H1 (cell line): ENCODE data around the gene CACNA1B. TPM values are rescaled to one million over a fixed set of nuclear protein-coding genes. Genes with fewer than 3 reads are reported as not detected.

Source experiments
- CTCF ChIA-PET: fragments of 300-600 bp; sonication (Branson Sonifier 250); formaldehyde crosslinking; loops from one replicate; lab custom pipeline; 2021; ENCODE audit not compliant: partially characterized antibody; lab: Charles Lee
- POLR2A ChIA-PET: fragments of 300-600 bp; sonication (Branson Sonifier 250); formaldehyde crosslinking; loops from one replicate; lab custom pipeline; 2021; ENCODE audit warnings: inconsistent platforms; ENCODE audit not compliant: partially characterized antibody; lab: Charles Lee
- DNase-seq, 2 experiments: peaks; one replicate each; pipeline versions ENCODE4 v3.0.0 to v3.0.0-alpha.2; 2010 to 2022; ENCODE audit warnings: low spot score in 2 of 2, low read depth in 1 of 2, mixed read lengths in 1 of 2
- FAIRE-seq: peaks from 2 replicates; lab custom pipeline; 2011; peaks lifted over from hg19 to GRCh38; lab: Jason Lieb, UNC
- H2AFZ ChIP-seq: 2 replicates; pipeline ENCODE4 v1.8.1; 2012; ENCODE audit warnings: low read length, inconsistent platforms
- H2AK5ac ChIP-seq: 2 replicates; pipeline ENCODE4 v1.6.1; 2013; ENCODE audit warnings: low read depth, low read length
- H2BK120ac ChIP-seq: replicated peaks from 2 replicates; pipeline ENCODE3; 2013; ENCODE audit warnings: low read depth, low read length, inconsistent platforms
- H2BK12ac ChIP-seq: 2 replicates; pipeline ENCODE4 v1.6.1; 2013; ENCODE audit warnings: low read depth, low read length
- H2BK15ac ChIP-seq: 2 replicates; pipeline ENCODE4 v1.6.1; 2013; ENCODE audit warnings: low read length
- H2BK20ac ChIP-seq: 2 replicates; pipeline ENCODE4 v1.6.1; 2013; ENCODE audit warnings: low read length
- H2BK5ac ChIP-seq: 2 replicates; pipeline ENCODE4 v1.6.1; 2013; ENCODE audit warnings: low read depth, low read length
- H3K14ac ChIP-seq: 2 replicates; pipeline ENCODE4 v1.6.1; 2013; ENCODE audit warnings: inconsistent platforms; ENCODE audit not compliant: insufficient read length
- H3K18ac ChIP-seq: 2 replicates; pipeline ENCODE4 v1.6.1; 2013; ENCODE audit warnings: low read length; ENCODE audit errors: extremely low read depth
- H3K23ac ChIP-seq: 2 replicates; pipeline ENCODE4 v1.6.1; 2013; ENCODE audit warnings: inconsistent platforms; ENCODE audit not compliant: insufficient read length
- H3K23me2 ChIP-seq: 2 replicates; pipeline ENCODE4 v1.6.1; 2013; ENCODE audit warnings: low read depth, low read length
- H3K27ac ChIP-seq: 2 replicates; pipeline ENCODE4 v1.6.1; 2011; ENCODE audit warnings: low read depth, low read length, inconsistent platforms
- H3K27me3 ChIP-seq, 4 experiments: replicated peaks in 1 of 4; 1 replicate in 1 of 4; 2 replicates in 3 of 4; pipeline versions ENCODE4 v1.6.1 to v1.8.1; 2011 to 2013; ENCODE audit warnings: low read length in 3 of 4, mild to moderate bottlenecking in 3 of 4, inconsistent platforms in 2 of 4, mixed read lengths in 2 of 4, moderate library complexity in 1 of 4; ENCODE audit not compliant: control insufficient read depth in 3 of 4, insufficient read depth in 3 of 4; ENCODE audit errors: extremely low read depth in 1 of 4
- H3K36me3 ChIP-seq, 4 experiments: 2 replicates each; pipeline versions ENCODE4 v1.6.1 to v1.8.1; 2011 to 2013; ENCODE audit warnings: mild to moderate bottlenecking in 4 of 4, low read length in 3 of 4, moderate library complexity in 2 of 4, control low read depth in 1 of 4, inconsistent platforms in 1 of 4; ENCODE audit not compliant: insufficient read depth in 4 of 4, control insufficient read depth in 2 of 4
- H3K4ac ChIP-seq: replicated peaks from 2 replicates; pipeline ENCODE3; 2013; ENCODE audit warnings: low read length, low read depth, mixed read lengths, inconsistent platforms; ENCODE audit not compliant: insufficient read length
- H3K4me1 ChIP-seq, 4 experiments: replicated peaks in 1 of 4; 1 replicate in 1 of 4; 2 replicates in 3 of 4; pipeline versions ENCODE4 v1.6.1 to v1.8.1; 2011 to 2013; ENCODE audit warnings: low read length in 3 of 4, inconsistent platforms in 2 of 4, mixed read lengths in 1 of 4; ENCODE audit not compliant: insufficient read depth in 4 of 4, control insufficient read depth in 3 of 4
- H3K4me2 ChIP-seq, 2 experiments: 2 replicates each; pipeline versions ENCODE4 v1.6.1 to v1.8.1; 2011 to 2013; ENCODE audit warnings: low read depth in 2 of 2, low read length in 2 of 2, control low read depth in 1 of 2, inconsistent platforms in 1 of 2, mild to moderate bottlenecking in 1 of 2; ENCODE audit not compliant: insufficient read depth in 1 of 2
- H3K4me3 ChIP-seq, 4 experiments: fragments of 200-600, 300-600 bp in 1 of 4; sonication (generic), shearing (Covaris generic), sonication (Bioruptor Twin) in 1 of 4; 2 replicates each; pipeline versions ENCODE4 v1.5.1 to v1.8.1; 2011 to 2016; ENCODE audit warnings: low read length in 4 of 4, low read depth in 3 of 4, control low read depth in 2 of 4, inconsistent platforms in 2 of 4, mild to moderate bottlenecking in 2 of 4, mixed read lengths in 1 of 4, moderate library complexity in 1 of 4; ENCODE audit not compliant: insufficient read depth in 2 of 4; ENCODE audit errors: extremely low read depth in 1 of 4
- H3K56ac ChIP-seq: replicated peaks from 2 replicates; pipeline ENCODE3; 2013; ENCODE audit warnings: low read depth, mild to moderate bottlenecking, mixed read lengths, low read length, inconsistent platforms; ENCODE audit not compliant: insufficient read length
- H3K79me1 ChIP-seq: 2 replicates; pipeline ENCODE4 v1.6.1; 2013; ENCODE audit warnings: low read depth, low read length, control low read depth
- H3K79me2 ChIP-seq, 2 experiments: 2 replicates each; pipeline versions ENCODE4 v1.6.1 to v1.8.1; 2012 to 2013; ENCODE audit warnings: low read length in 2 of 2, mild to moderate bottlenecking in 2 of 2, inconsistent platforms in 1 of 2; ENCODE audit not compliant: insufficient read depth in 2 of 2, control insufficient read depth in 1 of 2
- H3K9ac ChIP-seq, 4 experiments: replicated peaks in 1 of 4; 1 replicate in 1 of 4; 2 replicates in 3 of 4; pipeline versions ENCODE4 v1.6.1 to v1.8.1; 2011 to 2013; ENCODE audit warnings: low read depth in 3 of 4, low read length in 3 of 4, control low read depth in 2 of 4, mild to moderate bottlenecking in 2 of 4, moderate library complexity in 2 of 4, inconsistent platforms in 1 of 4; ENCODE audit errors: extremely low read depth in 1 of 4
- H3K9me3 ChIP-seq, 2 experiments: 2 replicates each; pipeline versions ENCODE4 v1.6.1 to v1.8.1; 2012 to 2013; ENCODE audit warnings: mild to moderate bottlenecking in 2 of 2, moderate library complexity in 2 of 2, control low read depth in 1 of 2, inconsistent platforms in 1 of 2, low read depth in 1 of 2, low read length in 1 of 2, mixed read lengths in 1 of 2; ENCODE audit not compliant: insufficient read depth in 2 of 2
- H4K20me1 ChIP-seq, 2 experiments: replicated peaks in 1 of 2; 2 replicates each; pipeline versions ENCODE3 to v1.8.1; 2011 to 2013; ENCODE audit warnings: inconsistent platforms in 2 of 2, low read length in 2 of 2, mild to moderate bottlenecking in 1 of 2; ENCODE audit not compliant: insufficient read depth in 2 of 2, control insufficient read depth in 1 of 2
- H4K5ac ChIP-seq: 2 replicates; pipeline ENCODE4 v1.6.1; 2013; ENCODE audit warnings: low read length, low read depth, mixed read lengths, inconsistent platforms; ENCODE audit not compliant: insufficient read length
- H4K8ac ChIP-seq: 2 replicates; pipeline ENCODE4 v1.8.0; 2013; ENCODE audit warnings: mild to moderate bottlenecking, moderate library complexity, low read length, inconsistent platforms; ENCODE audit not compliant: insufficient read depth; ENCODE audit errors: extremely low read depth
- H4K91ac ChIP-seq: replicated peaks from 2 replicates; pipeline ENCODE3; 2013; ENCODE audit warnings: low read length, mixed read lengths, inconsistent platforms; ENCODE audit not compliant: insufficient read length
- CBX8 ChIP-seq: fragments of 300-800, 300-1000 bp; sonication (generic); IDR thresholded peaks from 2 replicates; pipeline ENCODE4 v1.7.1; 2016; ENCODE audit warnings: low read depth, low read length, borderline replicate concordance
- CEBPB ChIP-seq: IDR thresholded peaks from 2 replicates; pipeline ENCODE4 v1.6.1; 2012; ENCODE audit warnings: low read depth, low read length
- EGR1 ChIP-seq: IDR thresholded peaks from 2 replicates; pipeline ENCODE4 v1.6.1; 2011; ENCODE audit warnings: low read depth, low read length, borderline replicate concordance
- GABPA ChIP-seq: IDR thresholded peaks from 2 replicates; pipeline ENCODE4 v1.6.1; 2011; ENCODE audit warnings: mild to moderate bottlenecking, low read length, moderate library complexity, borderline replicate concordance; ENCODE audit not compliant: insufficient read depth
- HDAC2 ChIP-seq, 2 experiments: fragments of 300-600 bp in 1 of 2; sonication (generic) in 1 of 2; IDR thresholded peaks; 2 replicates each; pipeline ENCODE4 v1.6.1; 2011 to 2012; ENCODE audit warnings: low read depth in 2 of 2, low read length in 2 of 2, mild to moderate bottlenecking in 2 of 2, moderate library complexity in 2 of 2, borderline replicate concordance in 1 of 2, inconsistent platforms in 1 of 2
- MAFK ChIP-seq: IDR thresholded peaks from 2 replicates; pipeline ENCODE4 v1.6.1; 2012; ENCODE audit warnings: low read depth, mild to moderate bottlenecking, improper control_type of control experiment, low read length
- NRF1 ChIP-seq: IDR thresholded peaks from 2 replicates; pipeline ENCODE4 v1.6.1; 2011; ENCODE audit warnings: mild to moderate bottlenecking, low read depth, low read length, improper control_type of control experiment
- WGBS, 2 experiments: shearing (Covaris generic) in 1 of 2; methylation state at CpG; one replicate each; pipeline versions ENCODE4 v1.1.6 to v1.1.7; 2013 to 2015; ENCODE audit warnings: low lambda C conversion rate in 2 of 2, mixed read lengths in 2 of 2, inconsistent platforms in 1 of 2, low coverage in 1 of 2, missing lambda C conversion rate in 1 of 2; ENCODE audit not compliant: insufficient replicate concordance in 2 of 2, insufficient coverage in 1 of 2, insufficient read length in 1 of 2; ENCODE audit errors: extremely low coverage in 1 of 2, missing lambda C conversion rate in 1 of 2; 5-methylcytosine and 5-hydroxymethylcytosine counted together
- polyA plus RNA-seq, 7 experiments: library from polyadenylated mRNA; depleted of rRNA in 3 of 7; stranded (reverse) in 5 of 7; unstranded in 2 of 7; fragments of >200 nt in 5 of 7; fragments of 200-250 nt in 2 of 7; gene quantifications; 1 replicate in 5 of 7; 2 replicates in 1 of 7; 4 replicates in 1 of 7; pipeline versions ENCODE4 v1.2.1 to v1.2.3, GENCODE V29; 2011 to 2013; ENCODE audit warnings: missing spikeins in 2 of 7, mixed read lengths in 2 of 7
- total RNA-seq: library from RNA; stranded (reverse); fragmentation: NEBNext Ultra II Directional; extraction: Animal tissue kit (Norgen Biotek cat#: 25700); gene quantifications from 2 replicates; pipeline ENCODE4 v1.2.1, GENCODE V29; 2021
- TF ChIP-seq, protein P1 (sequence below): IDR thresholded peaks from 2 replicates; pipeline ENCODE4 v1.6.1; 2011; ENCODE audit warnings: low read depth, mild to moderate bottlenecking, low read length; ENCODE audit not compliant: insufficient read depth

CACNA1B gene
- total and polyA plus RNA-seq, 2 of the 8 experiments (the other 6 are each of a cell fraction or from before 2014, with no cell fraction given) = 1.5 to 5.7 TPM

GRCh38 chr9:137899551-137900360 lies 22.2 kb downstream of the CACNA1B start:
- Histone ChIP-seq H3K9ac (no peak overlapping the region), H3K23ac (no peak overlapping the region), H3K27me3 (peaks cover 0 to 2% (median 0%) of the 10 kb centered on the region in 4 experiments; a peak in 2 of 7 replicates), H4K91ac (no peak overlapping the region), H2BK20ac (no peak overlapping the region), H2BK5ac (peak overlapping the region; percentile 56; the same call in 1 of the 2 replicates), H2BK15ac (no peak overlapping the region), H2AFZ (no peak overlapping the region), H3K23me2 (peaks cover 7% of the 10 kb centered on the region; the same call in 1 of the 2 replicates), H3K4me1 (no peaks in the 10 kb centered on the region), H2AK5ac (no peak overlapping the region), H3K4ac (no peak overlapping the region), H3K27ac (no peak overlapping the region), H3K18ac (no peak overlapping the region), H3K4me3 (no peak overlapping the region), H2BK12ac (no peak overlapping the region), H3K79me1 (peaks cover 4% of the 10 kb centered on the region), H4K8ac (no peak overlapping the region), H3K4me2 (no peak overlapping the region), H3K14ac (no peak overlapping the region), H3K9me3 (peaks cover 16 to 29% of the 10 kb centered on the region in 2 experiments; a peak in 3 of 4 replicates), H3K36me3 (no peaks in the 10 kb centered on the region), H4K5ac (no peak overlapping the region), H4K20me1 (peaks cover 0 to 11% of the 10 kb centered on the region in 2 experiments), H3K79me2 (no peaks in the 10 kb centered on the region), H2BK120ac (no peak overlapping the region), H3K56ac (no peak overlapping the region)
- no peak for FAIRE-seq
- 89% methylated on average over 11 of the region's 14 CpGs; no CpG with 5 or more reads in 1 of the 2 experiments for WGBS, 2 experiments
- POLR2A ChIA-PET = interaction anchor here (1.0 kb wide), 1 partner anchor 32 kb away, joined by 3 read pairs; no protein-coding TSS in a partner anchor
- CTCF ChIA-PET = no interaction called here
- DNase-seq = no peak
- TF ChIP-seq, protein P1, sequence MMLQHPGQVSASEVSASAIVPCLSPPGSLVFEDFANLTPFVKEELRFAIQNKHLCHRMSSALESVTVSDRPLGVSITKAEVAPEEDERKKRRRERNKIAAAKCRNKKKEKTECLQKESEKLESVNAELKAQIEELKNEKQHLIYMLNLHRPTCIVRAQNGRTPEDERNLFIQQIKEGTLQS = no peak
- TF ChIP-seq CEBPB = no peak
- no peak for TF ChIP-seq GABPA
- TF ChIP-seq NRF1 = no peak
- TF ChIP-seq MAFK = no peak
- TF ChIP-seq HDAC2 (IDR thresholded peaks at IDR 0.05; ENCODE audit: borderline replicate concordance in 1 of 2, low read depth in 2 of 2, low read length in 2 of 2) = no peak
- TF ChIP-seq CBX8 = no peak
- TF ChIP-seq EGR1 = no peak
